NCI-H1092 treated with DMSO at 0.1 percent for 48 hours (cell line): ENCODE data around the gene WNT8B.
A peak's percentile ranks its signal among the peaks of the same experiment; 100 is the strongest.

ENCODE experiments used
- DNase-seq: peaks from one replicate; lab custom pipeline; 2025; lab: John Stamatoyannopoulos, UW

Gene WNT8B

DNA sequence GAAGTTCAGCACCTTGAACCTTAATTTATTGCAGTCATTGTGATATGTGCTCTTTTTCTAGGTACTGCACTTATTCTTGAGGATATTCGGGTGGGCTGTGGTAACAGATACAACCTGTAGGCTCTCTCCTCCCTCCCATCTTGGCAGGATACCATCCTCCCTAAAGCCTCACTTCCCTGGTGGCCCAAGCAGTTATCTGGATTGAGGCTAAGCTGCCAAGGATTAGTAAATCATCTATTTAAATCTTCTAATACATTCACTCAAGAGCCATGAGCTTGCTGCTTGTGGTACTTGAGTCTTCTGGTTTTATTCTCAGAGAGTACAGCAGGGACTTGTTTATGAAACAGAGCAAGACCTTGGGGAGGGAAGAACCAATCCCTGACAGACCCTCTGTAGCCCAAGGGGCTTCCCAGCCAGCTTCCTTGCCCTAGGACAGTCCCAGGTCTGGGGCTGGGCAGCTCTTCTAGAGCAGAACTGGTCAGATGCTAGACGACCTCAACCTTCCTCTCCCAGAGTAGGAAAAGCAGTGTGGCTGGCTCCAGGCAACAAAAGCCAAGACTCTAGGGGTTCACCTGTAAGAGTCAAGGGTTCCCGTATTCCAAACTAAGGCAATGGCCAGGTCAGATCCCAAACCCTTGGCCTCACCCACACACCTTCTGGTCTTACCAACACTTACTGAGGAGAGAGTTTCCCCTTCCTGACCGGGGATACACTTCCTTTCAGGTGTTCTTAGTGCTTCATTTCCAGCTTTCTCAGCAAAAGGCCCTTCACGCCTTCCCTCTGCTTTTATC, 21.3 kb downstream of the WNT8B start:
- DNase-seq, result no peak

DNA sequence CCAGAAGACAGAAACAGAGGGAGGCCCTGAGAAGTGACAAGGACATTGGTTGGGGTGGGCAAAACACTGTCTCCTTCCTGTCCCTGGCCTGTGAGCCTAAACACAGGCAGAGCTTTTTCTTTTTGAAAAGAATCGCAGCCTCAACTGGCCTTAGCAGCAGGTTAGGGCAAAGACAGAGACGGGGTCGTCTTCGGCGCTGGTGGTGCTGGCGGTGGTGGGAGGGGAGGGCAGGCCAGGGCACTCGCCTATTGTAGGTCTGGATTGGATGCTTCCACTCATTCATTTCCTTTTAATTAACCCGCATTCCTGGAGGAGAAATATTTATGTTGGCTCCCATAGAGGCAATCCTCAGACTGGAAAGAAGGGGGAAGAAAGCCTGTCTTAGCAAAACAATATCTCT, 22.6 kb downstream of the WNT8B start:
- no peak for DNase-seq

DNA sequence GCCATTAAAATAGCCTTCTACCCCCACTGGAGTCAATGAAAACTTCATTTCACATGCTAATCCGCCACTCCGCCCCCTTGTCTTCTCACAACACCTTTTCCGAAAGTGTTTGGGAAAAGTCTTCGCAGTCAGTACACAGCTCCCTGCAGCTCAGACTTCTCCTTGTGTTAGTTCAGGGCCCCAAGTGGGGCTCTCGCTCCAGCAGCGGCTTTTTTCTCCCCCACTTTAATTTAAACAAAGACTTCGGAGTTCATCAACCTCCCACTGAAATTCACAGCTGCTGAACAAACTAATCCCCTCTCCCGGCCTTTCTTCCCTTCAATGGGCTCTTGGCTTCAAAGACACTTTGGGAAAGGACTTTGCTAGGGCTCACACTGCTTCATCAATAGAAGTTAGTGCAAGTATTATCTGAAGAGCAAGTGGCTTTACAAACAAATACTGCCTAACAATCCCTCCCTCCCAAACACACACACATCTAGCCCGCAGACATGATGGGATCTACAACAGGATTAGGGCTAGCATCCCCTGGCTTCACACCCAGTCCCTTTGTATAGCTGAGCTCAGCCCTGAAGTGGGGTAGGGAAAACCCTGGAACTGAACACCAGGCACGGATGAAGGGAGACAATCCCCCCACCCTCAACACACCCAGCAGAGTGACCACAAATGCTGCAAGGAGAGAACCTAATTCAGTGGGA, 23.1 kb downstream of the WNT8B start:
- no peak for DNase-seq

DNA sequence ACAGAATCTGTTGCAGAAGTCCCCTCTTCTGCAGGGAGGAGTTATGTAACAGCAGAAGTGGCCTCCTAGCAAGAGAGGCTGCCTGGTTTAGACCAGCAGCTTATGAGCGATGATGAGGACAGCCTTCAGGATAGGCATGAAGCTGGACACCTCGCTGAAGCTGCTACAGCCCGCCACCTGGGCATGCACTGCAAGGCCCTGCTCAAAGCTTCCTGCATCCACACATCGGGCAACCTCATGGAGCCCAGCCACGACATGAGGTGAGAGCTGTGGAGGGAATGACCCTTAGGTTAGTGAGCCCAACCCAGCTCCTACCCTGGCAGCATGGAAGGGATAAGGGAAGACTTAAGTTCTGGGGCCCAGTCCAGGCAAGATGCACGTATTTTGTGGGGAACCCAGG, 24.7 kb downstream of the WNT8B start:
- DNase-seq, result no peak

GRCh38 chr10:100489396-100489795, 26.6 kb downstream of the WNT8B start:
- no peak for DNase-seq

DNA sequence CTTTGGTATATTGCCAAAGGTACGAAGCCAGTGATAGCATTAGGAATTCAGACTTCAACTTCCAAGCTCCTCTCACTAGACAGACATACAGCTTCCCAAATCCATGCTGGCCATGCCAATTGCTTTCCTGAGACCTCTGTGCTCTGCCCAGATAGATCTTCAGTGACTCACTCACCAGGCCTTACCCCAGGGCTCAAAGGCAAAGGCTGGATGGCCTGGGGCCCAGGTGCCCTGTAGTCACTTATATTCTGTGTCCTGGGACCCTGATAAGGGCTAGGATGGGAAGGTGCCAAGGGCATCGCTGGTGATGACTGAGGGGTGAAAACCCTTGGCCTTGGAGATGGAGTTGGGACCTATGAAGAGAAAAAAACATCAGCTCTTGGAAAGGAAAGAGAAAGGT, 27.7 kb downstream of the WNT8B start:
- DNase-seq, result no peak

GRCh38 chr10:100496567-100496966, 33.8 kb downstream of the WNT8B start:
- no peak for DNase-seq

GRCh38 chr10:100498059-100498458, 35.2 kb downstream of the WNT8B start:
- DNase-seq, result no peak

DNA sequence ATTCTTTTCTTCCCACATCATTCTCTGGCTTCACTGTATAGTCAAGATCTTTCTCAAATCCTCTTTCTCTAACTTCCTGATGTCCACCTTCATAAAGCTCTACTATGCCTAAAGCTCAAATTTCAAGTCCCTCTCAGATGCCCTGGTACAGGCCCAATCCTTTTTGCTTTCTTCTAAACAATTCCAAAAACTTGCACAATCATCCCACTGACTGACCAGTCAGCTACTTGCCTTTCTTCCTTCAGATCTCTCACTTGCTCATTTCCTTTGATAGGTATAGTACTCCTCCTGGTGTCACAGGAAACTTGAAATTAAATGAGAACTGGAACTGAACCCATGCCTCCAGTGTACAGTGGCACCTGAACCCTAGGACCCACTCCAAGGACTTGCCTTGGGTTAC, 38.6 kb downstream of the WNT8B start:
- DNase-seq, result no peak

DNA sequence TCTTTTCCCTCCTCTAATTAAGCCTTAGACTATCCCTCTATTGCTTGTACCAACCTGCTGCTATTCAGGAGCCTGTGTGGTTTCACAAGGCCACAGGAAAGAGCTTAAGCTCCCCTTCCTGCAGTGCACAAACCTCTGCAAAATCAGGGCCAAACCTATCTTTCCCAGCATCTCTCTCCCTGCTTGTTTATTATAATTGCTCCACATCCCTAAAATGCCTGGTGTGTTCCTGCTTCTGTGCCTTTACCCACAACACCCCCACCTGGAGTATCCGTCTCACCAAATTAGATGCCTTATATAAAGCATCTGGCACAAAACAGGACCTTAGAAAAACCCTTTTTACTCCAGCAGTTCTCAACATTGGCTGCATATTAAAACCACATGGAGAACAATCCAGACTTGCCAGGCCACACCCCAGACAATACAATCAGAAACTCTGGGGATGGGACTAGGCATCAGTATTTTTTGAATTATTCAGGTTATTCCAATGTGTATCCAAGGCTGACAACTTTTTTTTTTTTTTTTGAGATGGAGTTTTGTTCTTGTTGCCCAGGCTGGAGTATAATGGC, 40.2 kb downstream of the WNT8B start:
- DNase-seq, result no peak

- DNase-seq, result no peak
These were observed 41.3 kb downstream of the WNT8B start for GRCh38 chr10:100504096-100504495.

DNA sequence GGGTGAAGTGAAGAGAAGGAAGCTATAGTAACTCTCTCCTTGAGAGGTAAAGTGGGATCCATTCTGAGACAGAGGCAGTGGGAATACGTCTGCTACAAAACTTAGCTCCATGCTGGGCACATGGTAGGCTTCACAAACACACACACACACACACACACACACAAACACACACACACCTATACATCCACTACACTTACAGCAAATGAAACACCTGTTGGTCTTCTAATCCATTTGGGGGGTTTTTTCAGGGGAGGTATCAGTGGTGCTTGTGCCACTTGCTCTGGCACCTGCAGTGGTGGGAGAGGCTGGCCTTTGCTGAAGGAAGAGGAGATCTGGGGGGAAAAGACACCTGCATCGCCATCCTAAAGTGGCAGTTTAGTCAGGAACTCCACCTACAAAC, 42.4 kb downstream of the WNT8B start:
- no peak for DNase-seq

GRCh38 chr10:100506596-100507356, 44.0 kb downstream of the WNT8B start:
- DNase-seq, result no peak

DNA sequence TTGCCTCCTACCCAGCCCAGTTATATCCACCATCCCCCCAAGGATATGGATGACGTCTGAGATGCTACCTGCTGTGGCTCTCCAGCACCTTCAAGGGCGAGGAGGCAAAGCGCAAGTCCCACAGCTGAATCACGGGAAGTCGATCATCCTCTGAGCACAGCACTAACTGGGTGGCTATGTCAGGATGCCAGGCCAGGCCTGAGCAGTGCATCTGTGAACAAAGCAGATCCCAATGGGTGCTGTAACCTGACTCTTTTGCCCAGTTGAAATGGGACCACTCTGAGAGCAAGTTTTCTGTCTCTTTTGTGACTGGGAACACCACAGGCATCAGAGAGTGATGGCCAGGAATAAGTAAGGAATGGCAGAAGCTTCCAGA, 44.5 kb downstream of the WNT8B start:
- DNase-seq, result no peak

- no peak for DNase-seq
These were observed 45.5 kb downstream of the WNT8B start for GRCh38 chr10:100508266-100508665.

DNA sequence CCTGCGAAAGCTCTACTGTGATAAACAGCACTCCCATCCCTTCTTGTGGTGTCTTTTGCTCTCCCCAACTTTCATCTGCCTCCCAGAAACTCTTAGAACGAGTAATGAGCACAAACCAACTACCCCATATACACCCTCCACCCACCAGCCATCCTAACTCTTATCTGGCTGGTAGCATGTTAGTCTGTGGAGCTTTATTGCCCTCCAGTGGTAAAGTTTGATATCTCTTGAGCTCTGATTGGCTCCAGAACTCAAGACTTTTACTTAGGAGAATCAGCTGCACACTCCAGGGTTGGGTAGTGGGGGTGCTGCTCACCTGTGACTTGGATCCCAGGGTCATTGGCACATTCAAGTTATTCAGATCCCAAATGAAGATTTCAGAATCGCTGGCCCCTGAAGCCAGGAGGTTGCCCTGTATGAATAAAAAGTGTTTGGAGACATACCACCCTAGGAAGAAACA, 45.9 kb downstream of the WNT8B start:
- DNase-seq, result peak; percentile 26

- DNase-seq, result no peak
These were observed 46.5 kb downstream of the WNT8B start for GRCh38 chr10:100509241-100509840.

DNA sequence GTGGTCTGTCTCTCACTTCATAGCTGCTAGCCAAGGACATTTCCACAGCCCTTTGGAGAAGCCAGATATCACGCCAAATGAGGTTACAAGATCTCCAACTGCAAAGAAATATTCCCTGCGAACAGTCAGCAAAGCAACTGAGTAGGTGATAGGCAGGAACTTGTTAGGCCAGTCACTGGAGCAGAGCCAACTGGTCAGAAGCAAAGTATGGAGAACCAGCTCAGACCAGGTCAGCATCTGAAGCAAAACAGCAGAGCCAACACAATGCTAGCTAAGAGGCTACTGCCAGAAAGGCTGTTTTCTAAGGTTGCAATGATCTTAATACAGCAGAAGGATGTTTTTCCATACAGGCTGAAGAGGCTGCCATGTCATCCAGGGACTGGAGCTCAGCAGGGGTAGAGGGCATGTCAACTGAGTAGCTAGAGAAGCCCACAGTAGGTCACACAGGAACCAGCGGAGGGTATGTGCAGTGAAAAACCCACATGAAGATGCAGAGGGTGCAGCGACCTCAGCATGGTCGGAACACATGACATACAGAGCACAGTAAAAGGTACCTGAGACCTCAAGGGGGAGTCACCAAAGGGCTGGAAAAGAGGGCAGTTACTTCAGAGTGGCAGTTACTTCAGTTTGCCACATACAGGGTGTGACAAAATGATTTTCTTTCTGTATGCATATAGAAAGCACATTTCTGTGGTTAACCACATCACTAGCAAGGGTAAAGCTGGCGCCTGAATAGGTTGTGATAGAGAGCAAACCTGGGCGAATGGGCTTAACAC, 47.9 kb downstream of the WNT8B start:
- DNase-seq, result no peak

DNA sequence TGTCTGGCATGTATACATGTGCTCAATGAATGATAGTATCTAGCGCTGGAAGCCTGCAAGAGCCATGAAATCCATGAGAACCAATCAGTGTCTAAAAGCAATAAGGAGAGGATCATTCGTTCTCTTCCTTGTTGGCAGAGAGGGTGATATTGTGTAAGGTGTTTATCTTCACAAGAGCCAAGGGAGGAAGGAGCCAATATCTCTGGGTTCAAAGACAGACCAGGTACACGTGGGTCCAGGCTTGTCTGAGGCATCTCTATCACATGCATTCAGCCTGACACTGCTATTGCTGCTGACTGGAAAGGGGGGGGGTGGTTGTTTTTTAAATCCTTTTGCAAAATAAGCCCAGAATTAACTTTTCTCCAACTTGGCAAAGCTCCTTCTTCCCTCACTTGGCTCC, 52.8 kb downstream of the WNT8B start:
- DNase-seq, result no peak

- no peak for DNase-seq
These were observed 54.0 kb downstream of the WNT8B start for GRCh38 chr10:100516847-100517246.

DNA sequence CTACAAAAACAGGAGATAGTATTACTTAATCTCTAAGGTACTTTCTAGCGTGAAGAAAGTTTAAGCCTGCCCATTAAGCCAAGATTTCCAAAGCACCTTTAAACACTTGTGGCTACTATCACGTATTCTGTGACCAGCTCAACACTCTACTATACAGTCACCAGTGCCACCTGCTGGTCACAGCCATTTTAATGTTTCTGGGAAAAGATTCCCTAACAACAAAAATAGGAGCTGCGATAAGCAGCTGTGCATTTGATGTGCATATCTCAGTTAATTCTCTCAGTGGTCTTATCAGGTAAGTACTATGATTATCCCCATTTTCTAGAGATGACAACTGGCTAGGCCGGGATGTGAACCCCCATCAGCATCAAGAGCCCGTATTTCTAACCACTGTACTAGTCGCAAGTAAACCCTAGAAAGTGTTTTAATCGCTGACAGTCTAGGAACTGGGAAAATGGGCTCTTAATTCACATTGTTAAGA, 56.0 kb downstream of the WNT8B start:
- DNase-seq, result peak; percentile 24
